GM12891 (cell line): Measurements from ENCODE around the gene TRNP1.
"Not testable (repeated sequence)": the region's sequence is repeated elsewhere in the genome, so short reads cannot be mapped to it uniquely, and the experiment has no call there.

Experiments used
- DNase-seq: peaks from one replicate; pipeline ENCODE4 v3.0.0; 2011; ENCODE audit warnings: low spot score; ENCODE audit not compliant: insufficient read length
- FAIRE-seq: peaks from 2 replicates; lab custom pipeline; 2011; peaks lifted over from hg19 to GRCh38; lab: Jason Lieb, UNC
- PAX5 ChIP-seq: IDR thresholded peaks from 2 replicates; pipeline ENCODE4 v1.6.1; 2011; ENCODE audit warnings: low read length, moderate library complexity, mild to moderate bottlenecking; ENCODE audit not compliant: insufficient read depth, severe bottlenecking
- POLR2A ChIP-seq: IDR thresholded peaks from 2 replicates; pipeline ENCODE4 v1.6.1; 2011; ENCODE audit warnings: low read depth, low read length, control low read depth
- POLR2AphosphoS5 ChIP-seq: IDR thresholded peaks from 2 replicates; pipeline ENCODE4 v1.6.1; 2011; ENCODE audit warnings: low read depth, low read length, control low read depth
- POU2F2 ChIP-seq: IDR thresholded peaks from 2 replicates; pipeline ENCODE4 v1.6.1; 2011; ENCODE audit warnings: low read depth, mild to moderate bottlenecking, control low read depth, low read length, moderate library complexity
- SPI1 ChIP-seq: IDR thresholded peaks from 2 replicates; pipeline ENCODE4 v1.6.1; 2011; ENCODE audit warnings: low read depth, low read length, control low read depth
- TAF1 ChIP-seq: IDR thresholded peaks from 2 replicates; pipeline ENCODE4 v1.6.1; 2011; ENCODE audit warnings: low read depth, low read length, control low read depth

The TRNP1 gene

GRCh38 chr1:26971590-26971989 is 21.9 kb upstream of the TRNP1 start:
- DNase-seq (no peak), FAIRE-seq (no peak)
- TF ChIP-seq SPI1 (no peak), POU2F2 (no peak), POLR2A (no peak), TAF1 (no peak), POLR2AphosphoS5 (no peak), PAX5 (no peak)

GRCh38 chr1:26972390-26972789 is 21.1 kb upstream of the TRNP1 start:
- TF ChIP-seq POU2F2, result no peak
- no peak for TF ChIP-seq SPI1
- no peak for TF ChIP-seq POLR2AphosphoS5
- TF ChIP-seq PAX5, result no peak
- no peak for TF ChIP-seq POLR2A
- no peak for TF ChIP-seq TAF1
- no peak for FAIRE-seq
- DNase-seq, result no peak

- TF ChIP-seq POU2F2 (no peak), SPI1 (no peak), POLR2AphosphoS5 (no peak), TAF1 (no peak), PAX5 (no peak), POLR2A (no peak)
- no peak for FAIRE-seq
- DNase-seq, result no peak
These were observed 20.7 kb upstream of the TRNP1 start for GRCh38 chr1:26972821-26973220.

- DNase-seq (no peak), FAIRE-seq (no peak)
- TF ChIP-seq POLR2AphosphoS5, result no peak
These were observed 16.6 kb upstream of the TRNP1 start for GRCh38 chr1:26976621-26977510.

- FAIRE-seq (no peak), DNase-seq (no peak)
- TF ChIP-seq POU2F2, result no peak
- TF ChIP-seq POLR2A, result no peak
- no peak for TF ChIP-seq PAX5
- no peak for TF ChIP-seq POLR2AphosphoS5
- no peak for TF ChIP-seq SPI1
- no peak for TF ChIP-seq TAF1
These were observed 14.6 kb upstream of the TRNP1 start for GRCh38 chr1:26978901-26979300.

- FAIRE-seq (no peak), DNase-seq (no peak)
- no peak for TF ChIP-seq SPI1
- TF ChIP-seq POU2F2, result no peak
- no peak for TF ChIP-seq POLR2A
- TF ChIP-seq POLR2AphosphoS5, result no peak
- TF ChIP-seq TAF1, result no peak
- no peak for TF ChIP-seq PAX5
These were observed 12.2 kb upstream of the TRNP1 start for GRCh38 chr1:26981146-26981846.

GRCh38 chr1:26983863-26984262 is 9.6 kb upstream of the TRNP1 start:
- no peak for FAIRE-seq
- DNase-seq, result no peak
- TF ChIP-seq TAF1, result no peak
- no peak for TF ChIP-seq POLR2A
- no peak for TF ChIP-seq PAX5
- no peak for TF ChIP-seq POLR2AphosphoS5
- TF ChIP-seq POU2F2, result no peak
- no peak for TF ChIP-seq SPI1

GRCh38 chr1:26984291-26984690 is 9.2 kb upstream of the TRNP1 start:
- no peak for DNase-seq
- TF ChIP-seq TAF1 (no peak), POLR2AphosphoS5 (no peak), PAX5 (no peak), POU2F2 (no peak), SPI1 (no peak), POLR2A (no peak)
- no peak for FAIRE-seq

GRCh38 chr1:26986658-26987057 is 6.8 kb upstream of the TRNP1 start:
- TF ChIP-seq PAX5, result no peak
- no peak for TF ChIP-seq TAF1
- TF ChIP-seq SPI1, result no peak
- no peak for TF ChIP-seq POLR2AphosphoS5
- TF ChIP-seq POU2F2, result no peak
- DNase-seq (no peak), FAIRE-seq (no peak)

- not testable (repeated sequence) for DNase-seq
These were observed 3.9 kb upstream of the TRNP1 start for GRCh38 chr1:26989403-26990109.

More at GRCh38 chr1:26989403-26990109, 3.9 kb upstream of the TRNP1 start:
- FAIRE-seq, result not testable (repeated sequence)
